Nephron progenitor cell (in vitro differentiated cells): Measurements from ENCODE around the gene TCTN3.
"Not testable (repeated sequence)": the region's sequence is repeated elsewhere in the genome, so short reads cannot be mapped to it uniquely, and the experiment has no call there.

Source experiments
- DNase-seq: peaks from one replicate; pipeline ENCODE4 v3.0.0; 2021
- H3K27ac Mint-ChIP-seq: 2 replicates; pipeline ENCODE4 v1.8.0; 2021; ENCODE audit warnings: mild to moderate bottlenecking, moderate library complexity, mixed read lengths
- H3K27me3 Mint-ChIP-seq: 2 replicates; pipeline ENCODE4 v1.8.0; 2021; ENCODE audit warnings: mild to moderate bottlenecking, low read depth, mixed read lengths; ENCODE audit not compliant: poor library complexity
- H3K36me3 Mint-ChIP-seq: 2 replicates; pipeline ENCODE4 v1.8.0; 2021; ENCODE audit warnings: low read depth, mixed read lengths
- H3K4me1 Mint-ChIP-seq: 2 replicates; pipeline ENCODE4 v1.8.0; 2021; ENCODE audit warnings: mixed read lengths
- H3K4me3 Mint-ChIP-seq: 2 replicates; pipeline ENCODE4 v1.8.0; 2021; ENCODE audit warnings: mild to moderate bottlenecking, moderate library complexity, mixed read lengths
- H3K9me3 Mint-ChIP-seq: 2 replicates; pipeline ENCODE4 v1.8.0; 2021; ENCODE audit warnings: mild to moderate bottlenecking, moderate library complexity, mixed read lengths
- TF ChIP-seq, protein P1 (sequence below): fragments of 200-600 bp; sonication (generic); IDR thresholded peaks from 2 replicates; pipeline ENCODE4 v1.5.0; 2021; ENCODE audit warnings: antibody characterized with exemption

The TCTN3 gene, protein sequence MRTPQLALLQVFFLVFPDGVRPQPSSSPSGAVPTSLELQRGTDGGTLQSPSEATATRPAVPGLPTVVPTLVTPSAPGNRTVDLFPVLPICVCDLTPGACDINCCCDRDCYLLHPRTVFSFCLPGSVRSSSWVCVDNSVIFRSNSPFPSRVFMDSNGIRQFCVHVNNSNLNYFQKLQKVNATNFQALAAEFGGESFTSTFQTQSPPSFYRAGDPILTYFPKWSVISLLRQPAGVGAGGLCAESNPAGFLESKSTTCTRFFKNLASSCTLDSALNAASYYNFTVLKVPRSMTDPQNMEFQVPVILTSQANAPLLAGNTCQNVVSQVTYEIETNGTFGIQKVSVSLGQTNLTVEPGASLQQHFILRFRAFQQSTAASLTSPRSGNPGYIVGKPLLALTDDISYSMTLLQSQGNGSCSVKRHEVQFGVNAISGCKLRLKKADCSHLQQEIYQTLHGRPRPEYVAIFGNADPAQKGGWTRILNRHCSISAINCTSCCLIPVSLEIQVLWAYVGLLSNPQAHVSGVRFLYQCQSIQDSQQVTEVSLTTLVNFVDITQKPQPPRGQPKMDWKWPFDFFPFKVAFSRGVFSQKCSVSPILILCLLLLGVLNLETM

GRCh38 chr10:95693668-95694534 lies at the start of gene TCTN3:
Gene TCTN3 (minus strand): TSS chr10:95693927. CDS start chr10:95693899, 28 bp downstream.
- H3K4me3 Mint-ChIP-seq: peak within 1 kb of the TSS; percentile 98
- H3K36me3 Mint-ChIP-seq: peaks cover 30% of the 10 kb centered on the region
- TF ChIP-seq, protein P1, sequence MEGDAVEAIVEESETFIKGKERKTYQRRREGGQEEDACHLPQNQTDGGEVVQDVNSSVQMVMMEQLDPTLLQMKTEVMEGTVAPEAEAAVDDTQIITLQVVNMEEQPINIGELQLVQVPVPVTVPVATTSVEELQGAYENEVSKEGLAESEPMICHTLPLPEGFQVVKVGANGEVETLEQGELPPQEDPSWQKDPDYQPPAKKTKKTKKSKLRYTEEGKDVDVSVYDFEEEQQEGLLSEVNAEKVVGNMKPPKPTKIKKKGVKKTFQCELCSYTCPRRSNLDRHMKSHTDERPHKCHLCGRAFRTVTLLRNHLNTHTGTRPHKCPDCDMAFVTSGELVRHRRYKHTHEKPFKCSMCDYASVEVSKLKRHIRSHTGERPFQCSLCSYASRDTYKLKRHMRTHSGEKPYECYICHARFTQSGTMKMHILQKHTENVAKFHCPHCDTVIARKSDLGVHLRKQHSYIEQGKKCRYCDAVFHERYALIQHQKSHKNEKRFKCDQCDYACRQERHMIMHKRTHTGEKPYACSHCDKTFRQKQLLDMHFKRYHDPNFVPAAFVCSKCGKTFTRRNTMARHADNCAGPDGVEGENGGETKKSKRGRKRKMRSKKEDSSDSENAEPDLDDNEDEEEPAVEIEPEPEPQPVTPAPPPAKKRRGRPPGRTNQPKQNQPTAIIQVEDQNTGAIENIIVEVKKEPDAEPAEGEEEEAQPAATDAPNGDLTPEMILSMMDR: peak; percentile 100
- H3K4me1 Mint-ChIP-seq: peaks cover 28% of the 10 kb centered on the region
- DNase-seq: peak; percentile 95
- H3K27me3 Mint-ChIP-seq: peaks cover 8% of the 10 kb centered on the region
- H3K27ac Mint-ChIP-seq: peak within 1 kb of the TSS; percentile 98
- peaks cover 12% of the 10 kb centered on the region for H3K9me3 Mint-ChIP-seq

GRCh38 chr10:95742962-95743535 lies 49.3 kb upstream of the TCTN3 start:
- Mint-ChIP-seq H3K4me3 (no peak overlapping the region), H3K9me3 (no peaks in the 10 kb centered on the region), H3K36me3 (no peaks in the 10 kb centered on the region), H3K27ac (no peak overlapping the region), H3K4me1 (peaks cover 14% of the 10 kb centered on the region), H3K27me3 (no peaks in the 10 kb centered on the region)
- TF ChIP-seq, protein P1: no peak
- no peak for DNase-seq

DNA sequence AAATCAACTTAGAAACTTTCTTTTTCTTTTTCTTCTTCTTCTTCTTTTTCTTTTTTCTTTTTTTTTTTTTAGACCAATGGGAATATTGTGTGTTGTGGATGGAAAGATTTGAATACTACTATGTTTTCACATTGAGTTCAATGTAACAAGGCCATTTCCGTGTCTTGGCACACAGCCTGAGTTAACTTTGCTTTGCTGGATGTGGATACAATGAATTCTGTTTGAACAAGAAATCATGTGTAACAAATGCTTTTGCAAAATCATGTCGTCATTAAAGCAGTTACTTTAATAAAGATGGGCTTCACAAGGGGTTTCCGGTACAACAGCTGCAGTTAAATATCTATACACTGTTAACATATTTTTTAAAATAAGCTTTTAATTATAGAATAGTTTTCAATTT lies 48.8 kb upstream of the TCTN3 start:
- H3K36me3 Mint-ChIP-seq: no peaks in the 10 kb centered on the region

GRCh38 chr10:95741807-95742467 lies 48.2 kb upstream of the TCTN3 start:
- Mint-ChIP-seq H3K27ac (peak overlapping the region; percentile 59), H3K36me3 (no peaks in the 10 kb centered on the region), H3K4me3 (no peak overlapping the region), H3K4me1 (peaks cover 14% of the 10 kb centered on the region), H3K27me3 (no peaks in the 10 kb centered on the region), H3K9me3 (no peaks in the 10 kb centered on the region)
- TF ChIP-seq, protein P1: no peak
- no peak for DNase-seq

More for the DNA sequence above, 48.8 kb upstream of the TCTN3 start:
- Mint-ChIP-seq H3K9me3 (no peaks in the 10 kb centered on the region), H3K4me1 (peaks cover 14% of the 10 kb centered on the region), H3K27me3 (no peaks in the 10 kb centered on the region), H3K4me3 (no peak overlapping the region), H3K27ac (peak overlapping the region; percentile 59)
- no peak for DNase-seq
- TF ChIP-seq, protein P1: no peak

GRCh38 chr10:95739056-95739455 lies 45.3 kb upstream of the TCTN3 start:
- H3K27me3 Mint-ChIP-seq: no peaks in the 10 kb centered on the region
- H3K27ac Mint-ChIP-seq: no peak overlapping the region
- H3K36me3 Mint-ChIP-seq: no peaks in the 10 kb centered on the region
- H3K4me1 Mint-ChIP-seq: peaks cover 14% of the 10 kb centered on the region
- H3K4me3 Mint-ChIP-seq: no peak overlapping the region
- TF ChIP-seq, protein P1: no peak
- no peak for DNase-seq
- H3K9me3 Mint-ChIP-seq: peaks cover 13% of the 10 kb centered on the region

DNA sequence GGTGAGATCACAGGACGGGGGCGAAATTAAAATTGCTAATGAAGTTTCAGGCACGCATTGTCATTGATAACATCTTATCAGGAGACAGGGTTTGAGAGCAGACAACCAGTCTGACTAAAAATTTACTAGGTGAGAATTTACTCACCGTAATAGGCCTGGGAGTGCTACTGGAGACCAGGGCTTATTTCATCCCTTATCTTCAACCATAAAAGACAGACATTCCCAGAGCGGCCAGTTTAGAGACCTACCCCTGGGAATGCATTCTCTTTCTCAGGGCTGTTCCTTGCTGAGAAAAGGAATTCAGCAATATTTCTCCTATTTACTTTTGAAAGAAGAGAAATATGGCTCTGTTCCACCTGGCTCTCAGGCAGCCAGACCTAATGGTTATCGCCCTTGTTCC lies 39.2 kb upstream of the TCTN3 start:
- H3K4me3 Mint-ChIP-seq, H3K4me1 Mint-ChIP-seq, H3K27ac Mint-ChIP-seq, H3K27me3 Mint-ChIP-seq, H3K36me3 Mint-ChIP-seq, DNase-seq: not testable (repeated sequence)
- H3K9me3 Mint-ChIP-seq: peaks cover 47% of the 10 kb centered on the region
